Measurements from ENCODE around the gene MYBPC3.

The MYBPC3 gene

GRCh38 chr11:47332791-47333525, 19.5 kb downstream of the MYBPC3 start:
- Histone ChIP-seq H3K4me1 (peaks cover 27% of the 10 kb centered on the region), H3K36me3 (peaks cover 34% of the 10 kb centered on the region), H3K27me3 (no peaks in the 10 kb centered on the region), H3K27ac (no peak overlapping the region; the same call in 1 of the 2 replicates), H3K4me2 (no peak overlapping the region), H3K9ac (no peak overlapping the region), H3K9me3 (no peaks in the 10 kb centered on the region), H4K20me1 (no peaks in the 10 kb centered on the region), H3K4me3 (no peak overlapping the region)
- TF ChIP-seq Cebpa-rat (IDR thresholded peaks at IDR 0.05): no peak

- Histone ChIP-seq H4K20me1 (no peaks in the 10 kb centered on the region), H3K4me3 (no peak overlapping the region), H3K36me3 (peaks cover 34% of the 10 kb centered on the region), H3K27me3 (no peaks in the 10 kb centered on the region), H3K9me3 (no peaks in the 10 kb centered on the region), H3K27ac (peak overlapping the region; percentile 38; the same call in 1 of the 2 replicates), H3K9ac (no peak overlapping the region; the same call in 1 of the 2 replicates), H3K4me1 (peaks cover 33% of the 10 kb centered on the region), H3K4me2 (no peak overlapping the region)
- TF ChIP-seq Cebpa-rat (IDR thresholded peaks at IDR 0.05): no peak
These were observed 20.2 kb downstream of the MYBPC3 start for GRCh38 chr11:47332303-47332711.

GRCh38 chr11:47331454-47332302, 20.8 kb downstream of the MYBPC3 start:
- H3K4me2 ChIP-seq: no peak overlapping the region

GRCh38 chr11:47329987-47330931, 22.2 kb downstream of the MYBPC3 start:
- no peak overlapping the region for H3K4me3 ChIP-seq
- H3K36me3 ChIP-seq: peaks cover 34% of the 10 kb centered on the region
- peak overlapping the region; percentile 17; the same call in 1 of the 2 replicates for H3K9ac ChIP-seq
- TF ChIP-seq Cebpa-rat (IDR thresholded peaks at IDR 0.05): no peak
- no peak overlapping the region for H3K27ac ChIP-seq
- H3K9me3 ChIP-seq: no peaks in the 10 kb centered on the region
- H3K4me1 ChIP-seq: peaks cover 45% of the 10 kb centered on the region
- H3K27me3 ChIP-seq: no peaks in the 10 kb centered on the region
- H3K4me2 ChIP-seq: 0 out of 2 replicates have a peak overlapping the region, but pooled peaks have one; percentile 0
- H4K20me1 ChIP-seq: no peaks in the 10 kb centered on the region

More at GRCh38 chr11:47331454-47332302, 20.8 kb downstream of the MYBPC3 start:
- H3K4me1 ChIP-seq: peaks cover 38% of the 10 kb centered on the region
- peaks cover 34% of the 10 kb centered on the region for H3K36me3 ChIP-seq
- no peak for TF ChIP-seq Cebpa-rat (IDR thresholded peaks at IDR 0.05)
- H3K27ac ChIP-seq: peak overlapping the region; percentile 38; the same call in 1 of the 2 replicates
- no peak overlapping the region; the same call in 1 of the 2 replicates for H3K9ac ChIP-seq
- no peaks in the 10 kb centered on the region for H3K27me3 ChIP-seq
- no peaks in the 10 kb centered on the region for H4K20me1 ChIP-seq
- no peaks in the 10 kb centered on the region for H3K9me3 ChIP-seq
- H3K4me3 ChIP-seq: no peak overlapping the region

- H3K36me3 ChIP-seq: peaks cover 34% of the 10 kb centered on the region
- TF ChIP-seq Cebpa-rat (IDR thresholded peaks at IDR 0.05): no peak
- H3K27ac ChIP-seq: 0 out of 2 replicates have a peak overlapping the region, but pooled peaks have one; percentile 73
- H4K20me1 ChIP-seq: no peaks in the 10 kb centered on the region
- H3K4me2 ChIP-seq: 0 out of 2 replicates have a peak overlapping the region, but pooled peaks have one; percentile 0
- no peak overlapping the region for H3K4me3 ChIP-seq
- peaks cover 48% of the 10 kb centered on the region for H3K4me1 ChIP-seq
- H3K9me3 ChIP-seq: no peaks in the 10 kb centered on the region
- peak overlapping the region; percentile 17; the same call in 1 of the 2 replicates for H3K9ac ChIP-seq
- no peaks in the 10 kb centered on the region for H3K27me3 ChIP-seq
These were observed 23.0 kb downstream of the MYBPC3 start for GRCh38 chr11:47329431-47329986.

GRCh38 chr11:47328449-47329390, 23.8 kb downstream of the MYBPC3 start:
- peak overlapping the region; percentile 73 for H3K27ac ChIP-seq
- H3K4me1 ChIP-seq: peaks cover 48% of the 10 kb centered on the region
- no peaks in the 10 kb centered on the region for H3K9me3 ChIP-seq
- H3K36me3 ChIP-seq: peaks cover 34% of the 10 kb centered on the region
- no peak overlapping the region for H3K4me3 ChIP-seq
- H3K4me2 ChIP-seq: peak overlapping the region; percentile 78
- TF ChIP-seq Cebpa-rat (IDR thresholded peaks at IDR 0.05): no peak
- H3K27me3 ChIP-seq: no peaks in the 10 kb centered on the region
- no peaks in the 10 kb centered on the region for H4K20me1 ChIP-seq
- H3K9ac ChIP-seq: peak overlapping the region; percentile 69

- peaks cover 34% of the 10 kb centered on the region for H3K36me3 ChIP-seq
- H3K9me3 ChIP-seq: no peaks in the 10 kb centered on the region
- no peaks in the 10 kb centered on the region for H3K27me3 ChIP-seq
- peak overlapping the region; percentile 73 for H3K27ac ChIP-seq
- H4K20me1 ChIP-seq: no peaks in the 10 kb centered on the region
- no peak overlapping the region for H3K4me3 ChIP-seq
- TF ChIP-seq Cebpa-rat (IDR thresholded peaks at IDR 0.05): no peak
- H3K4me1 ChIP-seq: peaks cover 48% of the 10 kb centered on the region
- H3K9ac ChIP-seq: peak overlapping the region; percentile 69
- peak overlapping the region; percentile 78 for H3K4me2 ChIP-seq
These were observed 24.6 kb downstream of the MYBPC3 start for GRCh38 chr11:47327949-47328348.

- Histone ChIP-seq H3K4me1 (peaks cover 48% of the 10 kb centered on the region), H3K9ac (peak overlapping the region; percentile 69; the same call in 1 of the 2 replicates), H3K4me2 (peak overlapping the region; percentile 78; the same call in 1 of the 2 replicates), H3K36me3 (peaks cover 34% of the 10 kb centered on the region), H3K4me3 (no peak overlapping the region), H3K27ac (peak overlapping the region; percentile 73; the same call in 1 of the 2 replicates), H4K20me1 (no peaks in the 10 kb centered on the region), H3K27me3 (no peaks in the 10 kb centered on the region), H3K9me3 (no peaks in the 10 kb centered on the region)
- no peak for TF ChIP-seq Cebpa-rat (IDR thresholded peaks at IDR 0.05)
These were observed 25.5 kb downstream of the MYBPC3 start for GRCh38 chr11:47327025-47327424.
